ENCODE results near the gene RAB11FIP4. TPM values are rescaled to one million over a fixed set of nuclear protein-coding genes. Genes with fewer than 3 reads are reported as not detected.

Gene RAB11FIP4
- total and polyA plus RNA-seq, 2 of the 8 experiments (the other 6 are each of a cell fraction or from before 2014, with no cell fraction given), result 21.7 to 53.2 TPM

DNA sequence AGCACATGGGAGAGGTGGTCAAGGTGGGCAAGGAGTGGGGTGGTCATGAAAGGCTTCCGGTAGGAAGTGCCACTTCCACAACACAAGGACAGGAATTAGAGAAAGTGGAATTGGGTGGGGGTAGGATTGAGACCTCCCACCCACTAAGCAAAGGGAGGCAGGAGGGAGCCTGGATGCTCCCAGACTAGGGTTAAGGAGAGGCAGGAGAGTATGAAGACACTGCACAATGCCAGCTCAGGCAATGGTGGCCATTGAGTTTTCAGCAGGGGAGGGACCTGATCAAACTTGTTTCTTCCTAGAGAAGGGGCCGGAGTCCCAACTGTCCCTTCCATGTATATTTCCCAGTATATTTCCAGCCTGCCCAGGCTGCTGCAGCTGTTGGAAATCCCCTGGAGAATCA is 3.1 kb upstream of the RAB11FIP4 start (continued):
- TF ChIP-seq SRF (IDR thresholded peaks at IDR 0.05; ENCODE audit: low read depth, low read length) (no peak), CREB1 (IDR thresholded peaks at IDR 0.05) (no peak), RNF2 (IDR thresholded peaks at IDR 0.05; ENCODE audit: borderline replicate concordance, low read depth, low read length, missing control alignments, poor library complexity, severe bottlenecking) (no peak), CEBPB (IDR thresholded peaks at IDR 0.05; ENCODE audit: low read depth, low read length) (no peak), USF2 (IDR thresholded peaks at IDR 0.05; ENCODE audit: low read length) (no peak)
- TF ChIP-seq, protein P1, sequence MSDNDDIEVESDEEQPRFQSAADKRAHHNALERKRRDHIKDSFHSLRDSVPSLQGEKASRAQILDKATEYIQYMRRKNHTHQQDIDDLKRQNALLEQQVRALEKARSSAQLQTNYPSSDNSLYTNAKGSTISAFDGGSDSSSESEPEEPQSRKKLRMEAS (IDR thresholded peaks at IDR 0.05), result no peak
